ACHN (cell line): ENCODE measurements around the gene GATA2.

Experiments
- DNase-seq: peaks from one replicate; pipeline ENCODE4 v3.0.0-alpha.2; 2015
- in situ Hi-C: cut with HindIII; loops from 2 replicates; pipeline ENCODE4 v1.10.0; 2017; ENCODE audit warnings: low sequenced_read_pairs, low pct_ligation_motif_present, low pct_unique_long_range_greater_than_20kb

The GATA2 gene

GRCh38 chr3:128429751-128430150 lies 63.2 kb downstream of the GATA2 start:
- in situ Hi-C loops = no loop called here
- DNase-seq = no peak
